MG63 (cell line): Measurements from ENCODE around the gene C1orf35. TPM values are rescaled to one million over a fixed set of nuclear protein-coding genes. Genes with fewer than 3 reads are reported as not detected.

Source experiments
- DNase-seq: peaks from one replicate; pipeline ENCODE4 v3.0.0-alpha.2; 2020
- H3K27me3 ChIP-seq: fragments of 250-450 bp; sonication (Bioruptor Pico); 2 replicates; pipeline ENCODE4 v1.5.1; 2020; ENCODE audit warnings: mild to moderate bottlenecking, moderate library complexity
- H3K36me3 ChIP-seq: fragments of 250-450 bp; sonication (Bioruptor Pico); 2 replicates; pipeline ENCODE4 v1.5.1; 2020; ENCODE audit warnings: mild to moderate bottlenecking, moderate library complexity
- H3K4me3 ChIP-seq: fragments of 250-450 bp; sonication (Bioruptor Pico); 2 replicates; pipeline ENCODE4 v1.5.1; 2020; ENCODE audit warnings: mild to moderate bottlenecking, moderate library complexity
- H3K9me3 ChIP-seq: fragments of 250-450 bp; sonication (Bioruptor Pico); 2 replicates; pipeline ENCODE4 v1.5.1; 2020; ENCODE audit warnings: mild to moderate bottlenecking, moderate library complexity
- total RNA-seq: library from RNA; depleted of rRNA; stranded (reverse); fragments of >200 nt; shearing (Covaris generic); gene quantifications from 2 replicates; pipeline ENCODE4 v1.2.3, GENCODE V29; 2014; ENCODE audit warnings: low replicate concordance

The C1orf35 gene
- total RNA-seq, 1 experiment from 2014 or later = 38.6 TPM

DNA sequence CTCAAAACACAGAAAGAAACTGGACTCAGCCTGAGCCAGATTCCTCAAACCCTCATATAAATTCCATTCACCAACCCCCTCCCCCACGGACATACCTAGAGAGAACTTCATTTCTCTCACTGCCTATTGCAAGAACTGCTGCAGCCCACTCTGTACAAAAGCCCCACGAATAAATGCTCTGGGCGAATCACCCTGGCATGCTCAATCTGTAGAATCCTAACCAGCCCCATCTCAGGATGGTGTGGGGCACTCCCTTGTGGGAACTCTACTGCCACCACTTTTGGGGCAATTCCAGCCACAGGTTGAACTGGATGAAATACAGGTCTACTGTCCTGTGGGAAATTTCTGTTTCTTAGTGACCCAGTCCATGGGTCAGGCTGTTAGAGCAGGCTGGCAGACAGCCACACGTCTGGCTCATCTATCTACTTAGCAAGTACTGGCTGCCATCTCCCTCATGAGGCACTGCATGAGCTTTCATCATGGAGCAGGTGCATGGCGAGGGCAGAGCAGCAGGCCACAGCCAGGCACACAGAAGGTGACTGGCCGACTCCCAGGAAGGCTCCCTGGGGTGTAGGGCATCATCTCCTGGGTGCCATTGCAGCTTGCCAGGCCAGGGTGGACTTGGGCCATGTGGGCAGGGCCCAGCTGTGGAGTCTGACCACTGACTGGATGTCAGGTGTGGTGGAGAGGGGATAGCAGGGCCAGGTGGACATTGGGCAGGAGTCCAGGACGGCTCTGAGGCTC is 1.6 kb upstream of the C1orf35 start:
- no peaks in the 10 kb centered on the region for H3K9me3 ChIP-seq
- peak; percentile 51 for DNase-seq
- no peak overlapping the region for H3K4me3 ChIP-seq
- H3K27me3 ChIP-seq = no peaks in the 10 kb centered on the region
- H3K36me3 ChIP-seq = peaks cover 38% of the 10 kb centered on the region

DNA sequence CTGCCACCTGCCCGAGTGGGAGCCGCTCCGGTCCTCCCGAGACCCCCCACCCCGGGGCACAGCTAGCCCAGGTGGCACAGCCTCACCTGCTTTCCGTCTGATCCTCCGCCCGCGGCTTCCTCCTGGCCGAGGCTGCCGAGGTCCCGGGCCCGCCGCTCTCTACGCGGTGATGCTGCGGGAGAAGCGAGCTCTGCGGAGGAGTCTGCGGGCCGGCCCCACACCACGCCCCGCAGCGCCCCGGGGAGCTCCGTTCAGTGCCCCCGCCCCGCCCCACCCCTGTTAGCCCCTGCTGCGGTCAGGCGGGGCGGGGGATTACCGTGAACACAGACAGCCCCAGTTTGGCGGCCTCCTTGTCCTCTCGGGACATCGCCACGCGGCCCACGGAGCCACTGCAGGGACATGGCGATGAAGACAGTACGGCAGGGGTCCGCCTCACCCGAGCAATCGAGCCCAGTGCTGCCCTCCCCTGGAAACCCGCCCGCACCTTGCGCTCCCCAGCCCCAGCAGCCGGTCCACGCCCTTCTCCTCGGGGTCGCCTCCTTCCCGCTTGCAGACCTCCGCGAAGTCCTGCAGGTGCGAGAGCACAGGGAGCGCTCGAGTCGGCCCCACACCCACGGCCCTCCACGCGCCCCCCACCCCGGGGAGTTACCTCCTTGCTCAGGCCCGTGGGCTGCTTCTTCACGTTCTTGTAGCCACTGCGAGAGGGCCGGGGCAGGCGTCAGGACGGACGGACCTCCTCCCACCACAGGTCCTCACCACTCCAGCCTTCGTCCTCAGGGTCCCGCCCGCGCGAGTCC is 933 bp downstream of the C1orf35 start:
- peak; percentile 66 for DNase-seq
- Histone ChIP-seq H3K4me3 (peak overlapping the region; percentile 78), H3K36me3 (peaks cover 54% of the 10 kb centered on the region), H3K9me3 (no peaks in the 10 kb centered on the region), H3K27me3 (no peaks in the 10 kb centered on the region)

DNA sequence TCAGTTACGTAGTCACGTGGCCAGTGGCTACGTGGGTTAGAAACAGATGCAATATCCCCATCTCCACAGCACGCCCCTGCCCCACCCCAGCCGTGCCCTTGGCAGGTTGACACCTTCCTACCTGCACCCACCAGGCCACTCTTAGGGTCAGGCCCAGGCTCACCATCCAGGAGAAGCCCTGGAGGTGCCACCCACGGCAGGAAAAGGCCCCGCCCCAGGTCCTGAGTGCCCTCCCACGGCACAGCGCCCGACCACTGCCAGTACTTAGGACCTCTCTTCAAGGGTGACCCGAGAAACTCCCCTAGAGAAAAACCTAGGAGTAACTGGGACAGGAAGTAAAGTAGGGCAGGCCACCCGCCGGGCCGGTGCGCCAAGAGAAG is 1.5 kb downstream of the C1orf35 start:
- Histone ChIP-seq H3K27me3 (no peaks in the 10 kb centered on the region), H3K36me3 (peaks cover 54% of the 10 kb centered on the region), H3K9me3 (no peaks in the 10 kb centered on the region), H3K4me3 (peak overlapping the region; percentile 78)
- DNase-seq = no peak

DNA sequence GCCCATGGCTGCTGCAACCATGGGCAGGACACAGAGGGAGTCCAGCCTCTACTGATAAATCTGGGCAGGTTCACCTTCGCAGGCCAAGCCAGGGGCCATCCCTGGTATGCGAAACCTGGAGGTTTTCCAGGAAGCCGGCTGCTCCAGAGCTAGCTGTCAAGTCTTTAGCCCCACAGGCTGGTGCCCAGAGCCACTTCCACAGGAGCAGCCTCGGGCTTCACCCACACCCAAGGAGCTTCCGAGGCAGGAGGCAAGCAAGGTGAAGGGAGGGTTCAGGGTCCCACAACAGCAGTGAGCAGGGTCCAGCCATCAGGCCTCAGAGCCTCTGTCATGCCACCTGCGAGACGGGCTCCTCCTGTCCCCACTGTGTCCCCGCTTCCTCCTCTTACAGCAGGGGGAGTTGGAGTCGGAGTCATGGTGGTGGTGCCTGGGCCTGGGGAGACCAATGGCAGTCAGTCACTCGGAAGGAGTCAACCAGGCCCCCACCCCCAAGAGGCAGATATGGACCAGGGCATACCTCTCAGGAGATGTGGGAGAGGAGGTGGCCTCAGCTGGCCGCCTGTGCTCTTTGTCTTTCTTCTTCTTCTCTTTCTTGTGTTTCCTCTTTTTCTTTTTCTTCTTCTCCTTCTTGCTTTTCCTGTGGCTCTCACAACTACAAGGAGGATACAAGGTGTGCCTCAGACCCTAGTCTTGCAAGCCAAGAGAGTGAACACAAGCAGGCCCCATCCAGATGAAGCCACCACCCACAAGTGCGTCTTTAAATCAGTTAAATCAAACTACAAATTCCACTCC is 2.1 kb downstream of the C1orf35 start:
- DNase-seq = no peak
- no peaks in the 10 kb centered on the region for H3K9me3 ChIP-seq
- H3K4me3 ChIP-seq = no peak overlapping the region; the same call in 1 of the 2 replicates
- no peaks in the 10 kb centered on the region for H3K27me3 ChIP-seq
- H3K36me3 ChIP-seq = peaks cover 56% of the 10 kb centered on the region

DNA sequence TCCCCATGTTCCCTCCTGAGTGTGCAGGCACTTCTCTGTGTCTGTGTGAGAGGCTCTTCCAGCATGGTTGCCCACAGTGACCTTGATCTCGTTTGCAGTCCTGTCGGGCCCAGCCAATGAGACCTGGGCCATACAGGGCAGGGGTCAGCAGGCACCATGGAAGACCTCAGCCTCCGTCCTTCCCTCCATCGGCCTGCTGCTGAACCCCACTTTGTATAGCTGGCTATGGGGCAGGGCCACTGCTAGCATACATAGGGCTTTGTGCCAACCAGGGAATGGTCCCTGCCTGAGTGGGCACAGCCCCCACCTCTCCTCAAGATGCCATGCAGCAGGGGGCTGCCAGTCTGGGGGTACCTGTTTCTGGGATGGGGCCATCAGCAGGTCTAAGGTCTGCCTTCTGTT is 3.8 kb downstream of the C1orf35 start:
- H3K4me3 ChIP-seq = no peak overlapping the region
- peaks cover 71% of the 10 kb centered on the region for H3K36me3 ChIP-seq
- no peaks in the 10 kb centered on the region for H3K27me3 ChIP-seq
- peaks cover 7% of the 10 kb centered on the region for H3K9me3 ChIP-seq
- DNase-seq = no peak

DNA sequence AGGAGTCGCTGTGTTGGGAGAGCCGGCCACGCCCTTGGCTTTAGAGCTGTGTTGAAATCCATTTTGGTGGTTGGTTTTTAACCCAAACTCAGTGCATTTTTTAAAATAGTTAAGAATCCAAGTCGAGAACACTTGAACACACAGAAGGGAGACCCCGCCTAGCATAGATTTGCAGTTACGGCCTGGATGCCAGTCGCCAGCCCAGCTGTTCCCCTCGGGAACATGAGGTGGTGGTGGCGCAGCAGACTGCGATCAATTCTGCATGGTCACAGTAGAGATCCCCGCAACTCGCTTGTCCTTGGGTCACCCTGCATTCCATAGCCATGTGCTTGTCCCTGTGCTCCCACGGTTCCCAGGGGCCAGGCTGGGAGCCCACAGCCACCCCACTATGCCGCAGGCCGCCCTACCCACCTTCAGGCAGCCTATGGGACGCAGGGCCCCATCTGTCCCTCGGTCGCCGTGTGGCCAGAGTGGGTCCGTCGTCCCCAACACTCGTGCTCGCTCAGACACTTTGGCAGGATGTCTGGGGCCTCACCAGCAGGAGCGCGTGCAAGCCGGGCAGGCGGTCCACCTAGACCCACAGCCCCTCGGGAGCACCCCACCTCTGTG is 4.7 kb downstream of the C1orf35 start:
- DNase-seq = no peak
- Histone ChIP-seq H3K27me3 (no peaks in the 10 kb centered on the region), H3K4me3 (no peak overlapping the region), H3K36me3 (peaks cover 79% of the 10 kb centered on the region), H3K9me3 (peaks cover 14% of the 10 kb centered on the region)

DNA sequence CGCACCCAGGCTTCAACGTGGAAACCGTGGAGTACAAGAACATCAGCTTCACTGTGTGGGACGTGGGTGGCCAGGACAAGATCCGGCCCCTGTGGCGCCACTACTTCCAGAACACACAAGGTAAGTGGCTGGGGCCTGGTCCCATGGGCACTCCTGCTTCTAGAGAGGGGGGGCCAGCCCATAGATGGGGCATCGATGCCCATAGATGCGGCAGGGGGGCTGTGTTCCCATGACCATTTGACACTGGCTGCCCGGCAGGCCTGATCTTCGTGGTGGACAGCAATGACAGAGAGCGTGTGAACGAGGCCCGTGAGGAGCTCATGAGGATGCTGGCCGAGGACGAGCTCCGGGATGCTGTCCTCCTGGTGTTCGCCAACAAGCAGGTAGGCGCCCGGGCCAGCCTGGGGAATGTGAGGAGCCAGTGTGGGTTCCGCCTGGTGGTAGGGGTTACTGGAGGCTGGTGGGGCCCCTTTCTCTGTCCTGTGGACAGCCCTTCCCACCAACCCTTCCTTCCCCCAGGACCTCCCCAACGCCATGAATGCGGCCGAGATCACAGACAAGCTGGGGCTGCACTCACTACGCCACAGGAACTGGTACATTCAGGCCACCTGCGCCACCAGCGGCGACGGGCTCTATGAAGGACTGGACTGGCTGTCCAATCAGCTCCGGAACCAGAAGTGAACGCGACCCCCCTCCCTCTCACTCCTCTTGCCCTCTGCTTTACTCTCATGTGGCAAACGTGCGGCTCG is 5.6 kb downstream of the C1orf35 start:
- Histone ChIP-seq H3K36me3 (peaks cover 88% of the 10 kb centered on the region), H3K4me3 (no peak overlapping the region), H3K27me3 (no peaks in the 10 kb centered on the region), H3K9me3 (peaks cover 21% of the 10 kb centered on the region)
- DNase-seq = no peak

DNA sequence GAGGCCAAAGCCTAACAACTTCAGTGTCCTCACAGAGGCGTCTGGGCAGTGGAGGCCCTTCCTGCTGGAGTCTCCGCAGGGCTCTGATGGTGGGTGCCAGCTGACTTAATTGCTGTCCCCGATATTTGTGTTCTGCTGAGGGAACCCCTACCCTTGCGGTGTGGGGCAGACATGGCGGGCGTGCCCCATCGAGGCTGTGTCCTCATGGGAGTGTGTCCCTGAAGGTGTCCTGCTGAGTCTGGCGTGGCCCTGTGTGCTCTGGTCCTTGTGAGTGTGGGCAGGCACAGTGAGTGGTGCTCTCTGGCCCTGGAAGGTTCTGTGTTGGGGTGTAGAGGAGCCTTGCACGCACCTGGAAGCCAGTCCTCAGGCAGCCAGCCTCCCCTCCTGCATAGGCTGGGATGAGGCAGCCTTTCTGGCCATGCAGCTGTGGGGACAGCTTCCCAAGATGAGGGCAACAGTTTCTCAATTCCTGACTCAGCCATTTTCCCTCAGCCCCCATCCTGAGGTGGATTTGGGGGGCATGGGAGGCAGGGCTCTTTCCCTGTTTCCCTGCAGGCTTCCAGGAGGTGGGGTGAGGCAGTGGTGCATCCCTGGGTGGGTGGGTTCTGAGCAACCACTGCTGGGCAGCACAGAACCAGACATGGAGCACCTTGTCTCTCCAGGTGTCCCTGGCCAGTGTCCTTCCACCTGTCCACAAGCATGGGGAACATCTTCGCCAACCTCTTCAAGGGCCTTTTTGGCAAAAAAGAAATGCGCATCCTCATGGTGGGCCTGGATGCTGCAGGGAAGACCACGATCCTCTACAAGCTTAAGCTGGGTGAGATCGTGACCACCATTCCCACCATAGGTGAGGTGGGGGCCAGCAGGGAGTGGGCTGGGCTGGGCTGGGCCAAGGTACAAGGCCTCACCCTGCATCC is 6.5 kb downstream of the C1orf35 start:
- Histone ChIP-seq H3K9me3 (peaks cover 27% of the 10 kb centered on the region), H3K36me3 (peaks cover 94% of the 10 kb centered on the region), H3K4me3 (no peak overlapping the region), H3K27me3 (no peaks in the 10 kb centered on the region)
- no peak for DNase-seq

DNA sequence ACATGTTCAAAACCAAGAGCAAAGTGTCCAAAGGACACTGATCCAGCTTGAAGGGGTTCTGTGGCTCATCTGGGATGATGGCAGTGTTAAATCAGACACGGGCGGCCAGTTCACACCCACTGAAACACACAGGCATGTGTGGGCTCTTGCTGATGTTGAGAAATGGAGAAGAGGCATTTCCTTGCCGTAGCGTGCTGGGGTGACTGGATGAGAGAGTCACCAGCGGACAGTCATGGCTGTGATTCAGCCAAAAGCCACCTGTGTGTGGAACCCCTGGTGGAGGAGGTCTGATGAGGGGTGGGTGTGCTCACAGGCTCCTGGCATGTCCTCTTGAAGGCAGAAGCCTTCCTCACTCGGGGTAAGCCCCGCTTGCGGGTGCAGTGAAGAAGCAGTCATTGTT is 7.2 kb downstream of the C1orf35 start:
- Histone ChIP-seq H3K36me3 (peaks cover 94% of the 10 kb centered on the region), H3K9me3 (peaks cover 27% of the 10 kb centered on the region), H3K4me3 (no peak overlapping the region), H3K27me3 (no peaks in the 10 kb centered on the region)
- no peak for DNase-seq

DNA sequence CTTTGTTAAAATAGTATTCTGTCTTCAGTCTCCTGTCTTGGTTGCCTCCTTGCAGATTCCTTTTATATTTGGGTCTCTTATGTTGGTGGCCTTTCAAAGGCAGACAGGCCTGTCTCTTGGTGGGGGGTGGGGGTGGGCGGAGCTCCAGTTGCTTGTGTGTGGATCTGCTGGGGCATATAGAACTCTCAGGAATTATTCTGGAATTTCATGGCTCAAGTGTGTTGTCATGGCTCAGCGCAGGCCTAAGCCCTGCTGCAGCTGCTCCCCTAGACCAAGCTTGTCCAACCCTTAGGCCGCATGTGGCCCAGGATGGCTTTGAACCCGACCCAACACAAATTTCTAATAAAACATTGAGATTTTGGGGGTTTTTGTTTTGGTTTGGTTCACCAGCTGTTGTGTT is 8.0 kb downstream of the C1orf35 start:
- no peak overlapping the region for H3K4me3 ChIP-seq
- H3K9me3 ChIP-seq = peaks cover 27% of the 10 kb centered on the region
- no peak for DNase-seq
- no peaks in the 10 kb centered on the region for H3K27me3 ChIP-seq
- peaks cover 96% of the 10 kb centered on the region for H3K36me3 ChIP-seq

DNA sequence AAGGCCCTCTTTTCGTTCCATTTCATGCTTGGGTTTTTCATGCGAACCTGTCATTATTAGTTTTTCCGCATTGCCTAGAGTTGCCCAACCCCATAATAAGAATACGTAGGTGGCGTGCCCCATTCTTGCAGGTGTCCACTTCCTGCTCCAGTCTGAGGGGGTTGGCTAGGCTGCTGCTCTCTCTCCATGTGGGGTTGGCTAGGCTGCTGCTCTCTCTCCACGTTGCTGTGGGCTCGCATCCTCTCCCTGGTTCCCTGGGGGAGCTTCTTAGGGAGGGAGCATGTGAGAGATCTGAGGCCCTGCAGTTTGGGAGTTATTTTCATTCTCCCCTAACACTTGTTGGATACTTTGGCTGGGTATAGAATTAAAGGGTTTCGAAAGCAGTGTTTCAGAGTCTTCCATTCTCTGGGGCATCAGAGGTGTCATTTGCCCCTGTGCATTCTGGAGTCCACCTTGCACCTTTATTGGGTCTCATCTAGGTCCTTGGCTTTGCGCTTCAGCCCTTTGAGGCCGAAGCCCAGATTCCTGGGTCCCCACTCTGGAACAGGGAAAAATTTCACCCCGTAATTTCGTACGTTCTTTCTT is 8.6 kb downstream of the C1orf35 start:
- peaks cover 27% of the 10 kb centered on the region for H3K9me3 ChIP-seq
- H3K4me3 ChIP-seq = no peak overlapping the region
- peaks cover 96% of the 10 kb centered on the region for H3K36me3 ChIP-seq
- DNase-seq = no peak
- H3K27me3 ChIP-seq = no peaks in the 10 kb centered on the region

DNA sequence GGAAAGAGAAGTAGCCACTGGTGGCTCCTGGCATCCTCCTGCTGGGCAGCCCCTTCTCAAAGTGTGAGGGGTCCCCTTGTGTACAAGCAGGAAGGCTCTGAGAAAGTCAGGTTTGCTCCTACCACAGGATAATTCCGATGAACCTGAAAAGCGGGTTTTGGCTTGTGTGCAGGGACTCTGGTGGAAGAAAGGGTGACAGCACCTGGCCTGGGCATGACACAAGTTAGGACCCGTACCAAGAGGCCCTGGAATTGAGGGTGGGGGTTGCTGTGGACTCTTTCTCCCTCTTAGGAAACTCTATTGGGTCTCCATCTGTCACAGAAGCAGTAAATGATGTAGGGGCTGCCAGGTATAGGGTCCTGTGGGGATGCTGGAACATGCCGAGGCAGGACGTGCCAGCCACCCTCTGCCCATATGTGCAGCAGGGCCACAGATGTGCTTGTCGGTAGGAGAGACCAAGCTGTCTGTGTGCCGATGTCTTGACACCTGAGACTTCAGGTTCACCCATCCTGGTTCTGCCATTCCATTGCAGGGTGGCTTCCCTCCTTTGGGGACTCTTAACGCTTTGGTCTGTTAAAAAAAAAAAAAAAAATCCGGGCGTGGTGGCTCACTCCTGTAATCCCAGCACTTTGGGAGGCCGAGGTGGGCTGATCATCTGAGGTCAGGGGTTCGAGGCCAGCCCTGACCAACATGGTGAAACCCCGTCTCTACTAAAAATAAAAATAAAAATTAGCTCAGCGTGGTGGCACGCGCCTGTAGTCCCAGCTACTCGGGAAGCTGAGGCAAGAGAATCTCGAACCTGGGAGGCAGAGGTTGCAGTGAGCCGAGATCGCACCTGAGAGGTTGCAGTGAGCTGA is 9.8 kb downstream of the C1orf35 start:
- Histone ChIP-seq H3K9me3 (peaks cover 27% of the 10 kb centered on the region), H3K27me3 (no peaks in the 10 kb centered on the region), H3K4me3 (no peak overlapping the region), H3K36me3 (peaks cover 96% of the 10 kb centered on the region)
- DNase-seq = no peak

DNA sequence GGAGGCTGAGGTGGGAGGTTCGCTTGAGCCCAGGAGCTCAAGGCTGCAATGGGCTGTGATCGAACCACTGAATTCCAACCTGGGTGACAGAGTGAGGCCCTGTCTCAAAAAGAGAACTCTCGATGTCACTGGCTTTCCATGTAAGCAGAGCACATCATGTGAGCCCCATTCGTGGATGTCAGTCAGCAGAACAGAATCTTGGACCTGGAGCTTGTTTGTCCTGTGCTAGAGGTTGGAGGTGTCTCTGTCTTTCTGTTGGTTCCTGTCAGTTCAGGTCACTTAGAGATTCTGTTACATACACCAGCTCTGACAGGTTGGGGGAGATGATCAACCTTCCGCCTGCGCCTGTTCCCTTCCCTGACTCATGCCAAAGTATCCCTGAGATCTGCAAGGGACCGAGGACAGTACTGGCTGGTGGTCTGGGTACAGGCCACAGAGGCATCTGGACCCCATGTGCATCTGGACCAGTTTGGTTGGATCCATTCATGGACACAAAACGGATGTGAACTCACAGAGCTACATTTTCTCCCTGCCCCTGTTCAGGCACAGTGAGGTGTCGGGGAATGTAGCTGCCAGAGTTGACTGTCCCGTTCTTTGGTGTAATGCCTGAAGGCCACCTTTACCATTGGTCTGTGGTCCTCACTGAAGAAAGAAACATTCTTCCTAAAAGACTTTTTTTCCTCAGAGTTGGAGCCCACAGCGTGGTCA is 10.6 kb downstream of the C1orf35 start:
- no peak overlapping the region for H3K4me3 ChIP-seq
- no peaks in the 10 kb centered on the region for H3K27me3 ChIP-seq
- DNase-seq = no peak
- H3K9me3 ChIP-seq = peaks cover 27% of the 10 kb centered on the region
- peaks cover 94% of the 10 kb centered on the region for H3K36me3 ChIP-seq

DNA sequence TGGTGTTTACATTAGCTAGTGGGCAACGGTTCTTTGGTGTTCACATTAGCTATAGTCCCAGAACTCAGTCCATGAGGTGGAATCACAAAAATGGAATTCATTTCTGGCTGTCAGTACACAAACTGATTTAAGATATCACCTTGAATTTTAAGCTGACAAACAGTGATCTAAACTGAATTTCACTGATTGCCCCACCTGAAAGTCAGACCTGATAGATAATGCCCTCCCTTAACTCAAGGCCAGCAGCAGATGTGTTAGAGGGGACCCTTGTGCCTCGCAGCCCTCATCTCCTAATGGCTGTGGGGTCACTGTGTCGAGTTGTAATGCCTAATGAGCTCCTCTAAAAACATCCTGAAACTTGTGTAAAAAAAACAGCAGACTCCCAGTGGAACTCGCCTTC is 12.0 kb downstream of the C1orf35 start:
- H3K36me3 ChIP-seq = peaks cover 95% of the 10 kb centered on the region
- DNase-seq = no peak
- H3K9me3 ChIP-seq = peaks cover 27% of the 10 kb centered on the region
- H3K27me3 ChIP-seq = no peaks in the 10 kb centered on the region
- no peak overlapping the region for H3K4me3 ChIP-seq
